ENCODE data around the gene ALDH1B1. TPM values are rescaled to one million over a fixed set of nuclear protein-coding genes. Genes with fewer than 3 reads are reported as not detected.

ALDH1B1 gene
- total and polyA plus RNA-seq, 2 donors (not counting 1 experiment from before 2014, with no cell fraction given) = 16.2 to 17.4 TPM

GRCh38 chr9:38445154-38446043, 52.9 kb downstream of the ALDH1B1 start:
- DNase-seq (ENCODE audit: low read depth in 2 of 2) = no peak
- Histone ChIP-seq H3K79me2 (ENCODE audit: control insufficient read depth, insufficient read depth, low read length) (no peaks in the 10 kb centered on the region), H3K4me1 (ENCODE audit: control insufficient read depth, extremely low read depth, insufficient read depth, low read length) (no peaks in the 10 kb centered on the region), H3K9ac (ENCODE audit: insufficient read depth, low read length) (no peak overlapping the region), H3K27me3 (ENCODE audit: control insufficient read depth, insufficient read depth, low read length) (no peaks in the 10 kb centered on the region), H3K36me3 (ENCODE audit: control insufficient read depth, insufficient read depth, low read length) (no peaks in the 10 kb centered on the region), H3K27ac (ENCODE audit: insufficient read depth, low read length) (no peak overlapping the region), H3K9me3 (ENCODE audit: control insufficient read depth, insufficient read depth, low read depth, low read length) (no peaks in the 10 kb centered on the region), H2AFZ (ENCODE audit: low read length) (no peak overlapping the region), H4K20me1 (ENCODE audit: control insufficient read depth, extremely low read depth, insufficient read depth, low read length) (no peaks in the 10 kb centered on the region), H3K4me2 (ENCODE audit: extremely low read depth, insufficient read depth, low read length) (no peak overlapping the region), H3K4me3 (replicated peaks in 1 of 4; ENCODE audit: control extremely low read depth in 1 of 4, insufficient read depth in 1 of 4, low read depth in 3 of 4, low read length in 4 of 4) (no peak overlapping the region)
- TF ChIP-seq CTCF (conservative IDR thresholded peaks at IDR 0.05 in 1 of 2, IDR thresholded peaks at IDR 0.05 in 1 of 2; ENCODE audit: low read depth in 1 of 2, low read length in 2 of 2) = no peak
- no peak for TF ChIP-seq EZH2 (IDR thresholded peaks at IDR 0.05; ENCODE audit: low read length, missing control alignments)

- Histone ChIP-seq H3K79me2 (ENCODE audit: control insufficient read depth, insufficient read depth, low read length) (no peaks in the 10 kb centered on the region), H3K4me2 (ENCODE audit: extremely low read depth, insufficient read depth, low read length) (no peak overlapping the region), H3K27ac (ENCODE audit: insufficient read depth, low read length) (no peak overlapping the region), H3K4me1 (ENCODE audit: control insufficient read depth, extremely low read depth, insufficient read depth, low read length) (no peaks in the 10 kb centered on the region), H2AFZ (ENCODE audit: low read length) (no peak overlapping the region), H3K4me3 (replicated peaks in 1 of 4; ENCODE audit: control extremely low read depth in 1 of 4, insufficient read depth in 1 of 4, low read depth in 3 of 4, low read length in 4 of 4) (no peak overlapping the region), H3K27me3 (ENCODE audit: control insufficient read depth, insufficient read depth, low read length) (no peaks in the 10 kb centered on the region), H3K36me3 (ENCODE audit: control insufficient read depth, insufficient read depth, low read length) (no peaks in the 10 kb centered on the region), H4K20me1 (ENCODE audit: control insufficient read depth, extremely low read depth, insufficient read depth, low read length) (no peaks in the 10 kb centered on the region), H3K9ac (ENCODE audit: insufficient read depth, low read length) (no peak overlapping the region), H3K9me3 (ENCODE audit: control insufficient read depth, insufficient read depth, low read depth, low read length) (no peaks in the 10 kb centered on the region)
- TF ChIP-seq EZH2 (IDR thresholded peaks at IDR 0.05; ENCODE audit: low read length, missing control alignments) (no peak), CTCF (conservative IDR thresholded peaks at IDR 0.05 in 1 of 2, IDR thresholded peaks at IDR 0.05 in 1 of 2; ENCODE audit: low read depth in 1 of 2, low read length in 2 of 2) (no peak)
- no peak for DNase-seq (ENCODE audit: low read depth in 2 of 2)
These were observed 55.2 kb downstream of the ALDH1B1 start for GRCh38 chr9:38447703-38448102.

Other genes starting within 250 kb of the ALDH1B1 start
- gene IGFBPL1, start 31.8 kb downstream of the ALDH1B1 start, total RNA-seq = not detected in 2 replicates
- gene IGFBPL1, start 31.8 kb downstream of the ALDH1B1 start, polyA plus RNA-seq = not detected in 2 replicates
- not detected in 2 replicates for gene ANKRD18A, start 227.9 kb downstream of the ALDH1B1 start, total RNA-seq
- gene ANKRD18A, start 227.9 kb downstream of the ALDH1B1 start, polyA plus RNA-seq = not detected in 2 replicates

All from fibroblast of lung (primary cell).